AG04450 (cell line): ENCODE data around the gene VPREB3. TPM values are rescaled to one million over a fixed set of nuclear protein-coding genes. Genes with fewer than 3 reads are reported as not detected.

Experiments
- CTCF ChIA-PET: fragments of 300-600, 350-600 bp; formaldehyde crosslinking; extraction: SDS; loops from one replicate; lab custom pipeline; 2022; ENCODE audit warnings: antibody characterized with exemption, inconsistent platforms; lab: Charles Lee
- POLR2A ChIA-PET: fragments of 350-600 bp; formaldehyde crosslinking; extraction: SDS; loops from one replicate; lab custom pipeline; 2021; ENCODE audit warnings: antibody characterized with exemption, inconsistent platforms; lab: Yijun Ruan, JAX
- DNase-seq: peaks from one replicate; pipeline ENCODE4 v3.0.0-alpha.2; 2011; ENCODE audit warnings: low read depth, low spot score
- H3K27ac ChIP-seq: one replicate; pipeline ENCODE4 v1.5.1; 2012; ENCODE audit warnings: low read depth, low read length, control low read depth
- H3K27me3 ChIP-seq: one replicate; pipeline ENCODE4 v1.6.0; 2012; ENCODE audit warnings: low read length; ENCODE audit not compliant: control insufficient read depth, insufficient read depth
- H3K4me3 ChIP-seq: 2 replicates; pipeline ENCODE4 v1.5.1; 2011; ENCODE audit warnings: mild to moderate bottlenecking, low read depth, low read length, control low read depth
- H3K9me3 ChIP-seq: 2 replicates; pipeline ENCODE4 v1.5.1; 2012; ENCODE audit warnings: low read length; ENCODE audit not compliant: control insufficient read depth, insufficient read depth
- polyA plus RNA-seq: library from polyadenylated mRNA; depleted of rRNA; stranded (reverse); fragments of >200 nt; gene quantifications from 2 replicates; pipeline ENCODE4 v1.2.3, GENCODE V29; 2011
- TF ChIP-seq, protein P1 (sequence below): IDR thresholded peaks from 2 replicates; pipeline ENCODE4 v1.5.1; 2011; ENCODE audit warnings: low read depth, low read length, control low read depth, inconsistent platforms

The VPREB3 gene
- polyA plus RNA-seq, 1 experiment = not detected

DNA sequence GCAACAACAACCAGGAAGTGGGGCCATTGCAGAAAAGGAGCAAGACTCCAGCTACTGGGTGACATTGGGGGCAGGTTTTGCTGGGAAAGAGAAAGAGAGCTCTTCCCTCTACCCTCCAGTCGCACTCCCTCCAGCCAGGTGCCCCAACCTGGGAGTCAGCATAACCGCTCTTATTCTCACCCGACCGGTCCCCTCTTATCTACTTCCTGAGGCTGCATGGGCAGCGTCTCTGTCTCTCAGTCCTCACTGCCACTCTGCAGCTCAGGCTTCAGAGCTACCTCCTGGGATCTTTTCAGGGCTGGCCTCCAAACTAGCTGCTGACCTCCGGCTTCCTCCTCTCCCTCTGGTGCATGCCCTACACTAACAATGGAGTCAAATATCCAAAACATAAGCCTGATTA lies 8.4 kb downstream of the VPREB3 start:
- Histone ChIP-seq H3K4me3 (no peak overlapping the region), H3K9me3 (peaks cover 10% of the 10 kb centered on the region), H3K27me3 (no peaks in the 10 kb centered on the region), H3K27ac (no peak overlapping the region)
- DNase-seq = no peak
- TF ChIP-seq, protein P1, sequence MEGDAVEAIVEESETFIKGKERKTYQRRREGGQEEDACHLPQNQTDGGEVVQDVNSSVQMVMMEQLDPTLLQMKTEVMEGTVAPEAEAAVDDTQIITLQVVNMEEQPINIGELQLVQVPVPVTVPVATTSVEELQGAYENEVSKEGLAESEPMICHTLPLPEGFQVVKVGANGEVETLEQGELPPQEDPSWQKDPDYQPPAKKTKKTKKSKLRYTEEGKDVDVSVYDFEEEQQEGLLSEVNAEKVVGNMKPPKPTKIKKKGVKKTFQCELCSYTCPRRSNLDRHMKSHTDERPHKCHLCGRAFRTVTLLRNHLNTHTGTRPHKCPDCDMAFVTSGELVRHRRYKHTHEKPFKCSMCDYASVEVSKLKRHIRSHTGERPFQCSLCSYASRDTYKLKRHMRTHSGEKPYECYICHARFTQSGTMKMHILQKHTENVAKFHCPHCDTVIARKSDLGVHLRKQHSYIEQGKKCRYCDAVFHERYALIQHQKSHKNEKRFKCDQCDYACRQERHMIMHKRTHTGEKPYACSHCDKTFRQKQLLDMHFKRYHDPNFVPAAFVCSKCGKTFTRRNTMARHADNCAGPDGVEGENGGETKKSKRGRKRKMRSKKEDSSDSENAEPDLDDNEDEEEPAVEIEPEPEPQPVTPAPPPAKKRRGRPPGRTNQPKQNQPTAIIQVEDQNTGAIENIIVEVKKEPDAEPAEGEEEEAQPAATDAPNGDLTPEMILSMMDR = no peak
- ChIA-PET CTCF (interaction anchor here (0.9 kb wide), 1 partner anchor 104 kb away, joined by 3 read pairs; no protein-coding TSS in a partner anchor), POLR2A (no interaction called here)

DNA sequence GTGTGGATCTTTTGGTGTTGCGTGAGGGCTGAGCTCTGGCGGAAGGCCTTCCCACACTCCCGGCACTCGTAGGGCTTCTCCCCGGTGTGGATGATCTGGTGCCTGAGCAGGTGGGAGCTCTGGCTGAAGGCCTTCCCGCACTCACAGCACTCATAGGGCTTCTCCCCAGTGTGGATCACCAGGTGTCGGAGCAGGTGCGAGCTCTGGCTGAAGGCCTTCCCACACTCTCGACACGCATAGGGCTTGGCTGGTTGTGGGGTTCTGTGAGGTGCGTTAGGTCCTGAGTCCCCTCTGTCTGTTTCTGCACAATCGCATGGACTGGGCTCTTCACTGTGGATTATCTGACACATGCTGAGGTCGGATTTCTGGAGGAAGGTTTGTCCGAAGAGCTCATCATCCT lies 9.7 kb downstream of the VPREB3 start:
- no peak for DNase-seq
- Histone ChIP-seq H3K9me3 (peaks cover 10% of the 10 kb centered on the region), H3K4me3 (no peak overlapping the region), H3K27me3 (no peaks in the 10 kb centered on the region), H3K27ac (no peak overlapping the region)
- ChIA-PET POLR2A (no interaction called here), CTCF (no interaction called here)
- TF ChIP-seq, protein P1 = no peak

DNA sequence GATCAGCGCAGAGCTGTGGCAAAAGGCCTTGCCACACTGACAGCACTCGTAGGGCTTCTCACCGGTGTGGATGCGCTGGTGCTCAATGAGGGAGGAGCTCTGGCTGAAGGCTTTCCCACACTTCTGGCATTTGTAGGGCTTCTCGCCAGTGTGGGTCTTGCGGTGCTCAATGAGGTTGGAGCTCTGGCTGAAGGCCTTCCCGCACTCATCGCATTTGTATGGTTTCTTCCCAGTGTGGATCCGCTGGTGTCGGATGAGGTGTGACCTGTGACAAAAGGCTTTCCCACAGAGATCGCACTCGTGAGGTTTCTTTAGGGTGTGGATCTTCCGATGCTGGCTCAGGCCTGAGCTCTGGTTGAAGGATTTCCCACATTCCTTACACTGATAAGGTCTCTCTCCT lies 10.2 kb downstream of the VPREB3 start:
- Histone ChIP-seq H3K9me3 (peaks cover 10% of the 10 kb centered on the region), H3K4me3 (no peak overlapping the region), H3K27ac (no peak overlapping the region), H3K27me3 (no peaks in the 10 kb centered on the region)
- TF ChIP-seq, protein P1 = no peak
- CTCF ChIA-PET = no interaction called here
- no peak for DNase-seq
- POLR2A ChIA-PET = no interaction called here

DNA sequence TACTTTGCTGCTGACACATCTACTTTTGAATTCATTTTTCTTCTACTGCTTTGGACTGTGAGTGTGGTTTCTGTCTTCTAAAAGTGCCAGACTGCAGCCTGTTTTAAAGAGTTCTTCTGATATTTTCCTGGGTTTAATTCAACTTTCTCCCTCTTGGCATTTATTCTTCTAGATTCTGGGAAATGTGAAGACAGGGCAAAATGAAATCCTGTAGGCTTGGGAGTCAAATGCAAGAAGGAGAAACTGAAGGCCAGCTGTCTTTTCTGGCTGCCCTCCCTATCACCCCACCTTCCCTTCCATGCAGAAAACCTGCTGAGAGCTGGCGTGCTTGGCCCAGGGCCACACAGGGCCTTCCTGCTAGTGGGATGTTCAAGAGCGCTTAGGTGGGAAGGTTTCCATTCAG lies 10.9 kb downstream of the VPREB3 start:
- TF ChIP-seq, protein P1 = no peak
- ChIA-PET CTCF (no interaction called here), POLR2A (no interaction called here)
- H3K27ac ChIP-seq = no peak overlapping the region
- DNase-seq = no peak
- H3K9me3 ChIP-seq = peaks cover 10% of the 10 kb centered on the region
- no peaks in the 10 kb centered on the region for H3K27me3 ChIP-seq
- no peak overlapping the region for H3K4me3 ChIP-seq

DNA sequence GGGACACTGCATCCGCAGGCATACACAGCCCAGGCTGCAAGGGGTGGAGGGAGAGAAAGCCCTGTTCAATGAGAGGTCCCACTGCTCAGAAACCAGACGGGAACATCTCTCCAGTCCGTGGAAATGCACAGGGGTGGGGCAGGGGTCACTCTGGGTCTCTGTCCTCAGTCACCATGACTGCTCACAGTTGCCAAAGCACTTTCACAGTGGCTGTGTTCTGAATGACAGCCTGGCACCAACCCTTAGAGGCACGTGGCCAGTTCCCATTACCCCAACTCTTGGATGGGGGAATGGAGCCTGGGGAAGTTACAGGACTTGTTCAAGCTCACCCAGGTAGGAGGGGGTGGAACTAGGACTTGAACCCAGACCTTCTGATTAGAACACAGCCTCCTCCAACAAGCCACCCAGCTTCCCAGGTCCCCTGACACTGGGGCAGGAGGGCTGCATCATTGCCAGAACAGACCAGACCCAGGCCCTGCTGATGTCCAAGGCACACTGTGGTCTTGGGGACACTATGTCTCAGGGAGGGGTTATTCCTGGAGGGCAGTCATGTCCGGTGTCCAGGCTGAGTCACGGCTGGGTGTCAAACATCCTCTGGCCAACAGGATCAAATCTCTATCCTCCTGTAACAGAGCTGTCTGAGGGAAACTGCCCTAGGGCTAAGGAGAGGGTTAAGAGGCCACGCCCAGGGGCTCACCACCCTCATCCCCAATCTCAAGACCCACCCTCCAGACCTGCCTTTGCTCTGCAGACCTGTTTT lies 11.5 kb downstream of the VPREB3 start:
- DNase-seq = no peak
- ChIA-PET CTCF (no interaction called here), POLR2A (no interaction called here)
- H3K4me3 ChIP-seq = no peak overlapping the region
- TF ChIP-seq, protein P1 = no peak
- peaks cover 10% of the 10 kb centered on the region for H3K9me3 ChIP-seq
- H3K27ac ChIP-seq = no peak overlapping the region
- no peaks in the 10 kb centered on the region for H3K27me3 ChIP-seq
